ENCODE data around the gene RBM26.

Gene RBM26

GRCh38 chr13:79336966-79337365 is 69.1 kb downstream of the RBM26 start:
- DNase-seq (ENCODE audit: low read depth): no peak

GRCh38 chr13:79328510-79328909 is 77.5 kb downstream of the RBM26 start:
- DNase-seq (ENCODE audit: low read depth): no peak

GRCh38 chr13:79320433-79320832 is 85.6 kb downstream of the RBM26 start:
- no peak for DNase-seq (ENCODE audit: low read depth)

- no peak for DNase-seq (ENCODE audit: low read depth)
Measured at GRCh38 chr13:79318664-79319063, 87.4 kb downstream of the RBM26 start.

- DNase-seq (ENCODE audit: low read depth): no peak
Measured at GRCh38 chr13:79317856-79318255, 88.2 kb downstream of the RBM26 start.

- DNase-seq (ENCODE audit: low read depth): no peak
Measured at GRCh38 chr13:79314652-79315051, 91.4 kb downstream of the RBM26 start.

- no peak for DNase-seq (ENCODE audit: low read depth)
Measured at GRCh38 chr13:79312340-79312855, 93.7 kb downstream of the RBM26 start.

GRCh38 chr13:79311386-79311785 is 94.7 kb downstream of the RBM26 start:
- DNase-seq (ENCODE audit: low read depth): no peak

- no peak for DNase-seq (ENCODE audit: low read depth)
Measured at GRCh38 chr13:79309690-79310089, 96.4 kb downstream of the RBM26 start.

- DNase-seq (ENCODE audit: low read depth): peak; percentile 18
Measured at GRCh38 chr13:79307866-79308298, 98.2 kb downstream of the RBM26 start.

- no peak for DNase-seq (ENCODE audit: low read depth)
Measured at GRCh38 chr13:79307433-79307861, 98.6 kb downstream of the RBM26 start.

- no peak for DNase-seq (ENCODE audit: low read depth)
Measured at GRCh38 chr13:79306650-79307049, 99.4 kb downstream of the RBM26 start.

- no peak for DNase-seq (ENCODE audit: low read depth)
Measured at GRCh38 chr13:79297128-79297527, 108.9 kb downstream of the RBM26 start.

- no peak for DNase-seq (ENCODE audit: low read depth)
Measured at GRCh38 chr13:79295906-79296706, 109.9 kb downstream of the RBM26 start.

GRCh38 chr13:79290595-79291244 is 115.3 kb downstream of the RBM26 start:
- DNase-seq (ENCODE audit: low read depth): no peak

- no peak for DNase-seq (ENCODE audit: low read depth)
Measured at GRCh38 chr13:79289571-79289970, 116.5 kb downstream of the RBM26 start.

GRCh38 chr13:79287939-79288795 is 117.9 kb downstream of the RBM26 start:
- DNase-seq (ENCODE audit: low read depth): no peak

- no peak for DNase-seq (ENCODE audit: low read depth)
Measured at GRCh38 chr13:79285159-79285558, 120.9 kb downstream of the RBM26 start.

GRCh38 chr13:79283742-79284141 is 122.3 kb downstream of the RBM26 start:
- DNase-seq (ENCODE audit: low read depth): no peak

- DNase-seq (ENCODE audit: low read depth): no peak
Measured at GRCh38 chr13:79282976-79283375, 123.1 kb downstream of the RBM26 start.

GRCh38 chr13:79282508-79282907 is 123.5 kb downstream of the RBM26 start:
- DNase-seq (ENCODE audit: low read depth): no peak

- no peak for DNase-seq (ENCODE audit: low read depth)
Measured at GRCh38 chr13:79281339-79281747, 124.7 kb downstream of the RBM26 start.

All from non-pigmented ciliary epithelial cell (primary cell).